OCI-LY1 (cell line): ENCODE data around the gene SLC1A3.
"Not testable (repeated sequence)": the region's sequence is repeated elsewhere in the genome, so short reads cannot be mapped to it uniquely, and the experiment has no call there.

Experiments used
- H2AFZ ChIP-seq: fragments of 200-600 bp; sonication (generic), shearing (Covaris generic); 2 replicates; pipeline ENCODE4 v1.6.0; 2014; ENCODE audit warnings: antibody characterized with exemption, mild to moderate bottlenecking, low read length
- H3F3A ChIP-seq: fragments of 200-600 bp; sonication (generic), shearing (Covaris generic); 2 replicates; pipeline ENCODE4 v1.6.0; 2014; ENCODE audit warnings: mild to moderate bottlenecking, antibody characterized with exemption, low read length, moderate library complexity; ENCODE audit not compliant: insufficient read depth
- H3K27ac ChIP-seq: fragments of 200-600 bp; sonication (generic); 2 replicates; pipeline ENCODE4 v1.5.1; 2014; ENCODE audit warnings: low read length, mixed run types, mild to moderate bottlenecking, low read depth; ENCODE audit not compliant: poor library complexity, severe bottlenecking
- H3K27me3 ChIP-seq: fragments of 200-600 bp; sonication (generic); 2 replicates; pipeline ENCODE4 v1.6.0; 2014; ENCODE audit warnings: antibody characterized with exemption, mild to moderate bottlenecking, low read length, moderate library complexity; ENCODE audit not compliant: insufficient read depth
- H3K36me3 ChIP-seq: fragments of 200-600 bp; sonication (generic); 2 replicates; pipeline ENCODE4 v1.6.1; 2014; ENCODE audit warnings: mild to moderate bottlenecking, antibody characterized with exemption, low read length, moderate library complexity, mixed read lengths; ENCODE audit not compliant: insufficient read depth
- H3K4me1 ChIP-seq: fragments of 200-600 bp; sonication (generic); 2 replicates; pipeline ENCODE4 v1.5.1; 2014; ENCODE audit warnings: mild to moderate bottlenecking, low read length, moderate library complexity; ENCODE audit not compliant: insufficient read depth, severe bottlenecking
- H3K4me2 ChIP-seq: fragments of 200-600 bp; sonication (generic), shearing (Covaris generic); 2 replicates; pipeline ENCODE4 v1.6.1; 2014; ENCODE audit warnings: low read length
- H3K4me3 ChIP-seq: fragments of 200-600 bp; sonication (generic); 2 replicates; pipeline ENCODE4 v1.5.1; 2014; ENCODE audit warnings: low read length, low read depth, mild to moderate bottlenecking, mixed read lengths; ENCODE audit not compliant: poor library complexity, severe bottlenecking
- H3K79me2 ChIP-seq: fragments of 200-600 bp; shearing (Covaris generic); 2 replicates; pipeline ENCODE4 v1.6.1; 2016; ENCODE audit warnings: mixed run types, low read length, mixed read lengths; ENCODE audit not compliant: insufficient read depth
- H3K9ac ChIP-seq: fragments of 200-600 bp; sonication (generic), shearing (Covaris generic); 2 replicates; pipeline ENCODE4 v1.6.1; 2014; ENCODE audit warnings: mild to moderate bottlenecking, low read length, mixed read lengths
- H3K9me2 ChIP-seq: fragments of 200-600 bp; sonication (generic), shearing (Covaris generic); 2 replicates; pipeline ENCODE4 v1.6.1; 2014; ENCODE audit warnings: low read depth, mild to moderate bottlenecking, low read length, mixed read lengths
- H3K9me3 ChIP-seq: fragments of 200-600 bp; shearing (Covaris generic); 2 replicates; pipeline ENCODE4 v1.6.1; 2014; ENCODE audit warnings: low read length, mixed read lengths
- H4K20me1 ChIP-seq: fragments of 200-600 bp; sonication (generic), shearing (Covaris generic); 2 replicates; pipeline ENCODE4 v1.6.0; 2016; ENCODE audit warnings: mild to moderate bottlenecking, low read length; ENCODE audit not compliant: insufficient read depth
- CTCF ChIP-seq: fragments of 200-600 bp; sonication (generic), shearing (Covaris generic); IDR thresholded peaks from 2 replicates; pipeline ENCODE4 v1.5.1; 2017; ENCODE audit warnings: mild to moderate bottlenecking, antibody characterized with exemption, low read length, moderate library complexity, mixed read lengths
- EZH2 ChIP-seq: fragments of 200-600 bp; sonication (generic), shearing (Covaris generic); IDR thresholded peaks from 2 replicates; pipeline ENCODE4 v1.8.0; 2017; ENCODE audit warnings: borderline replicate concordance, mixed run types, mild to moderate bottlenecking, antibody characterized with exemption, low read length, moderate library complexity, mixed read lengths

SLC1A3 gene

GRCh38 chr5:36573438-36573837 is 33.0 kb upstream of the SLC1A3 start:
- Histone ChIP-seq H3K36me3 (no peaks in the 10 kb centered on the region), H3K27ac (no peak overlapping the region), H2AFZ (no peak overlapping the region), H3K4me2 (no peak overlapping the region), H3K4me3 (no peak overlapping the region), H3F3A (no peaks in the 10 kb centered on the region), H3K79me2 (no peaks in the 10 kb centered on the region), H3K9me3 (no peaks in the 10 kb centered on the region), H3K27me3 (no peaks in the 10 kb centered on the region), H3K9me2 (no peaks in the 10 kb centered on the region), H3K4me1 (no peaks in the 10 kb centered on the region), H4K20me1 (no peaks in the 10 kb centered on the region), H3K9ac (no peak overlapping the region)
- no peak for TF ChIP-seq CTCF
- TF ChIP-seq EZH2, result no peak

DNA sequence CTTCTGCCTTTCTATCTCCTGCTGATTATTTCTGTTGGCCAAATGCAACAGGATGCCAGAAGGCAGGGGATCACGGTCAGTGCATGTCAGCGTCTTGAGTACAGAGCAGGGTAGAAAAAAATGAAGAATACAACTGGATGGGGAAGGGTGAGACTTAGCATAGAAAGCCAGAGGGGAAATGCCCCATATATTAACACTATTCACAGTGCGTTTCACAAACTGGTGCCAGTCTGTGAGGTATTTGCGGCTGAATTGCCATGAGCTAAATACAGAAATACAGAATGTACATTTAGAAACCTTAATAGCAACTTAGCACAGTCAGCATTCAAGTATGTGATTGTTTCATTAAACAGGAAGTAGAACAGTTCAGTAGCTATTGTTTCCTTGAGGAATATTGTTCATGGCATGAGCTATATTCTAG is 31.0 kb upstream of the SLC1A3 start:
- H3K4me1 ChIP-seq, result no peaks in the 10 kb centered on the region
- H3K27ac ChIP-seq, result no peak overlapping the region
- H4K20me1 ChIP-seq, result no peaks in the 10 kb centered on the region
- no peaks in the 10 kb centered on the region for H3K9me3 ChIP-seq
- no peaks in the 10 kb centered on the region for H3K9me2 ChIP-seq
- no peaks in the 10 kb centered on the region for H3K36me3 ChIP-seq
- H3K27me3 ChIP-seq, result no peaks in the 10 kb centered on the region
- H3K9ac ChIP-seq, result no peak overlapping the region
- no peaks in the 10 kb centered on the region for H3F3A ChIP-seq
- H3K79me2 ChIP-seq, result no peaks in the 10 kb centered on the region
- H3K4me2 ChIP-seq, result no peak overlapping the region
- TF ChIP-seq CTCF (no peak), EZH2 (no peak)
- no peak overlapping the region for H3K4me3 ChIP-seq
- no peak overlapping the region for H2AFZ ChIP-seq

GRCh38 chr5:36576721-36577120 is 29.7 kb upstream of the SLC1A3 start:
- Histone ChIP-seq H3F3A (no peaks in the 10 kb centered on the region), H3K9ac (no peak overlapping the region), H3K36me3 (no peaks in the 10 kb centered on the region), H3K79me2 (no peaks in the 10 kb centered on the region), H3K4me2 (no peak overlapping the region), H2AFZ (no peak overlapping the region), H4K20me1 (no peaks in the 10 kb centered on the region), H3K27me3 (no peaks in the 10 kb centered on the region), H3K4me1 (no peaks in the 10 kb centered on the region), H3K9me2 (no peaks in the 10 kb centered on the region), H3K4me3 (no peak overlapping the region), H3K9me3 (no peaks in the 10 kb centered on the region), H3K27ac (no peak overlapping the region)
- TF ChIP-seq CTCF (no peak), EZH2 (no peak)

GRCh38 chr5:36579858-36580257 is 26.5 kb upstream of the SLC1A3 start:
- H3K4me3 ChIP-seq, H4K20me1 ChIP-seq, H3F3A ChIP-seq, H3K27ac ChIP-seq, H3K9me2 ChIP-seq, H3K27me3 ChIP-seq, H3K36me3 ChIP-seq, H3K79me2 ChIP-seq, H3K4me1 ChIP-seq, H3K4me2 ChIP-seq, H3K9me3 ChIP-seq, H2AFZ ChIP-seq, H3K9ac ChIP-seq: not testable (repeated sequence)
